Ovary (tissue), 9 donors: Measurements from ENCODE around the gene PLEKHO2. TPM values are rescaled to one million over a fixed set of nuclear protein-coding genes. Genes with fewer than 3 reads are reported as not detected.

Experiments used
- DNase-seq, 5 donors: peaks; one replicate each; pipeline ENCODE4 v3.0.0-alpha.2; 2019 to 2020
- H3K27ac ChIP-seq, 2 donors: fragments of 200-600 bp; one replicate each; pipeline versions ENCODE4 v1.5.1 to v1.8.0; 2019 to 2022
- H3K27me3 ChIP-seq: fragments of 200-600 bp; one replicate; pipeline ENCODE4 v1.8.0; 2022
- H3K36me3 ChIP-seq: fragments of 200-600 bp; sonication (generic); one replicate; pipeline ENCODE4 v1.5.1; 2019
- H3K4me1 ChIP-seq: one replicate; pipeline ENCODE4 v1.8.1; 2013; ENCODE audit warnings: mild to moderate bottlenecking, moderate library complexity; ENCODE audit not compliant: insufficient read depth
- H3K4me3 ChIP-seq: fragments of 200-600 bp; sonication (generic); one replicate; pipeline ENCODE4 v1.5.1; 2017
- H3K9me3 ChIP-seq, 2 donors: fragments of 200-600 bp in 1 of 2; sonication (generic) in 1 of 2; one replicate each; pipeline versions ENCODE4 v1.5.1 to v1.8.1; 2013 to 2019; ENCODE audit warnings: mild to moderate bottlenecking in 1 of 2, moderate library complexity in 1 of 2
- CTCF ChIP-seq, 3 donors: fragments of 450-650 bp in 2 of 3; fragments of 200-600 bp in 1 of 3; IDR thresholded peaks; one replicate each; pipeline versions ENCODE4 v1.5.1 to v1.8.0; 2016 to 2022; ENCODE audit warnings: antibody characterized with exemption in 3 of 3, mild to moderate bottlenecking in 1 of 3
- EP300 ChIP-seq: sonication (generic); formaldehyde crosslinking; IDR thresholded peaks from one replicate; pipeline ENCODE4 v1.6.1; 2017; ENCODE audit warnings: antibody characterized with exemption
- POLR2A ChIP-seq: fragments of 450-650 bp; IDR thresholded peaks from one replicate; pipeline ENCODE4 v1.6.1; 2017; ENCODE audit warnings: antibody characterized with exemption, mild to moderate bottlenecking, moderate library complexity
- WGBS, 3 donors: extraction: QIAGEN DNeasy Blood & Tissue Kit in 1 of 3; methylation state at CpG; one replicate each; pipeline versions ENCODE4 v1.1.5 to v1.1.7; 2013 to 2017; 5-methylcytosine and 5-hydroxymethylcytosine counted together
- intact Hi-C, 4 donors: fragments of 100-400 bp; cut with DNase I; formaldehyde crosslinking; loops; one replicate each; pipeline versions ENCODE4 v1.11.0 to v1.15.1; 2022 to 2023
- polyA plus RNA-seq, 2 donors: library from polyadenylated mRNA; stranded (reverse); fragments of 200-250 nt in 1 of 2; fragments of 350-450 nt in 1 of 2; fragmentation: Illumina TruSeq in 1 of 2; extraction: RNeasy Lipid Tissue Mini Kit (QIAGEN cat#74804) in 1 of 2; gene quantifications; one replicate each; pipeline ENCODE4 v1.2.3, GENCODE V29; 2013 to 2014
- total RNA-seq, 7 donors: library from RNA; depleted of rRNA in 2 of 7; stranded (reverse); fragments of >200 nt in 2 of 7; fragmentation: NEBNext Ultra II Directional in 3 of 7; extraction: Animal tissue kit (Norgen Biotek cat#: 25700) in 3 of 7; gene quantifications; one replicate each; pipeline versions ENCODE4 v1.1.0 to v1.2.4, GENCODE V29; 2016 to 2023
- donor health status: DM: no; HTN: no; CAD: no; lungs with moderate emphysema.
- donor health status: DM: no; HTN: no; CAD: no.
- donor health status: Bipolar disorder and iron deficiency.
- donor health status: DM: yes; HTN: yes; CAD: no.
- donor health status: DM: no; HTN: no; CAD: no.
- donor health status: DM: yes; HTN: yes; CAD: no.

Gene PLEKHO2
- total and polyA plus RNA-seq, 9 donors = 12.6 to 42.7 (median 27.5) TPM

GRCh38 chr15:64842096-64842939, 603 bp downstream of the PLEKHO2 start:
- 3 to 8% (median 8%) methylated on average over 20 to 26 of the region's 26 CpGs for WGBS, 3 donors
- Histone ChIP-seq H3K27ac (peak overlapping the region; percentile 61 to 64), H3K36me3 (no peaks in the 10 kb centered on the region), H3K27me3 (no peaks in the 10 kb centered on the region), H3K4me1 (peaks cover 10% of the 10 kb centered on the region), H3K4me3 (peak overlapping the region; percentile 59), H3K9me3 (no peaks in the 10 kb centered on the region)
- DNase-seq = peak in 1 of 5 donors; percentile 38
- peak in 1 of 3 donors; percentile 26 for TF ChIP-seq CTCF (IDR thresholded peaks at IDR 0.05)
- TF ChIP-seq POLR2A = no peak
- TF ChIP-seq EP300 = no peak
- intact Hi-C loops = loop anchor here in 3 of 4 donors (5.0 to 10.0 kb wide), 3 partner anchors 52 to 80 kb away; no protein-coding TSS in a partner anchor

- H3K9me3 ChIP-seq = no peaks in the 10 kb centered on the region
- intact Hi-C loops = loop anchor here in 3 of 4 donors (5.0 to 10.0 kb wide), 3 partner anchors 52 to 79 kb away; no protein-coding TSS in a partner anchor
- peak overlapping the region; percentile 61 to 64 for H3K27ac ChIP-seq
- H3K36me3 ChIP-seq = no peaks in the 10 kb centered on the region
- whole genome bisulfite sequencing, 3 donors = 40 to 57% (median 48%) methylated on average over 7 of the region's 7 CpGs
- H3K27me3 ChIP-seq = no peaks in the 10 kb centered on the region
- H3K4me1 ChIP-seq = peaks cover 10% of the 10 kb centered on the region
- peak in 2 of 5 donors; percentile 40 to 67 for DNase-seq
- H3K4me3 ChIP-seq = peak overlapping the region; percentile 59
- TF ChIP-seq CTCF (IDR thresholded peaks at IDR 0.05) (no peak), POLR2A (no peak), EP300 (no peak)
Observed at GRCh38 chr15:64842986-64843561, 1.4 kb downstream of the PLEKHO2 start.

- Histone ChIP-seq H3K27ac (peak overlapping the region; percentile 11 to 39), H3K27me3 (no peaks in the 10 kb centered on the region), H3K9me3 (no peaks in the 10 kb centered on the region), H3K4me1 (peaks cover 10% of the 10 kb centered on the region), H3K36me3 (no peaks in the 10 kb centered on the region), H3K4me3 (peak overlapping the region; percentile 59)
- no peak for TF ChIP-seq POLR2A
- no peak for TF ChIP-seq EP300
- no peak for TF ChIP-seq CTCF (IDR thresholded peaks at IDR 0.05)
- no peak for DNase-seq
- 64 to 69% (median 68%) methylated on average over 4 of the region's 4 CpGs for WGBS, 3 donors
- intact Hi-C loops = loop anchor here in 3 of 4 donors (5.0 to 10.0 kb wide), 3 partner anchors 51 to 78 kb away; no protein-coding TSS in a partner anchor
Observed at GRCh38 chr15:64843991-64844390, 2.3 kb downstream of the PLEKHO2 start.

GRCh38 chr15:64844576-64845145, 2.9 kb downstream of the PLEKHO2 start:
- Histone ChIP-seq H3K36me3 (no peaks in the 10 kb centered on the region), H3K9me3 (no peaks in the 10 kb centered on the region), H3K27ac (peak overlapping the region; percentile 11 to 39), H3K4me1 (peaks cover 10% of the 10 kb centered on the region), H3K4me3 (peak overlapping the region; percentile 2), H3K27me3 (no peaks in the 10 kb centered on the region)
- WGBS, 3 donors = 27 to 40% (median 38%) methylated on average over 8 of the region's 8 CpGs
- no peak for TF ChIP-seq EP300
- TF ChIP-seq POLR2A = no peak
- TF ChIP-seq CTCF (IDR thresholded peaks at IDR 0.05) = no peak
- intact Hi-C loops = loop anchor here in 3 of 4 donors (5.0 to 10.0 kb wide), 3 partner anchors 50 to 78 kb away; no protein-coding TSS in a partner anchor
- DNase-seq = no peak
